NCI-H187 (cell line): Measurements from ENCODE around the gene MOV10L1.

Source experiments
- DNase-seq, 2 experiments: peaks; one replicate each; lab custom pipeline; 2025; lab: John Stamatoyannopoulos, UW

Gene MOV10L1

DNA sequence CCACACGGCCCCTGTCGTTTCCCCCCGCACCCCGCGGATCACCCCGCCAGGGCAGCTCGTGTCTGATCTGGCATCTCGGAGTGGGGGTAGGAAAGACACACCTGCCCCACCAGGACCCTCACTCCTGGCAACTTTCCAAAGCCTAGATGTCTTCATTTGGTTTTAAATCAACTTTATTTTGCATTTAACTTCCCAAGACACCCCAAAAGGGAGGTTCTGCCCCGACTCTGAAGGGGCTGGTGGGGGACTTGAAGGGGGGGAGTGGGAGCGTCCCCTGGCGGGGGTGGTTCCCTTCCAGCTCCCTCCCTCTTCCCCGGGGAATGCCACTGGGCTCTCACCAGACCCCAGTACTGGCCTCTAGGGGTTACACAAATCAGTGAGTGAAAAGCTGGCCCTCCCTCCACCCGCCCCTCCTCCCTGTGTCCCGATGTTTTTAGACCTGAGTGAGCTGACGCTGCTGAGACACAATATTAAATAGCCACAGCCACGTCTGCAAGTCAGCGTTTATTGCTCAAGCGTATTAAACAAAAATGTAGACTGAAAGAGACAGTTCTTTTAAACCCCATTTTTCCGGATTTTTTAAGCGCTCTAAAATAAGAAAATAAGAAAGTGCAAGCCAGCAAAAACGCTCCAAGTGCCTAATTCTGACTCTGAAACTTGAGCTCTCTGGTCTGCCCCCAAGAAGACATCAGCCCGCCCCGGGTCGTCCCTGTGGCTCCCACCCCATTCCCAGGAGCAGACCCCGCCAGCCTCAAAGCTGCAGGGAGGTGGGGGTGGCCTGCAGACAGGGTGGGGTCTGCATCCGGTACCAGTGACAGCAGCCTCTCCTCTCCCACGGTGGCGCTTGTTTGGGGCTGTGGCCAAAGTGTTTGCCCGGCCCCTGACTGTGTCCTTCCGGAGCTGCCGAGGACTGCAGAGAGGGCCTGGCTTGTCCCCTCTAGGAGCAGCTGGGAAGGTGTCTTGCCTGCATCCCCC lies 30.6 kb upstream of the MOV10L1 start:
- no peak for DNase-seq

DNA sequence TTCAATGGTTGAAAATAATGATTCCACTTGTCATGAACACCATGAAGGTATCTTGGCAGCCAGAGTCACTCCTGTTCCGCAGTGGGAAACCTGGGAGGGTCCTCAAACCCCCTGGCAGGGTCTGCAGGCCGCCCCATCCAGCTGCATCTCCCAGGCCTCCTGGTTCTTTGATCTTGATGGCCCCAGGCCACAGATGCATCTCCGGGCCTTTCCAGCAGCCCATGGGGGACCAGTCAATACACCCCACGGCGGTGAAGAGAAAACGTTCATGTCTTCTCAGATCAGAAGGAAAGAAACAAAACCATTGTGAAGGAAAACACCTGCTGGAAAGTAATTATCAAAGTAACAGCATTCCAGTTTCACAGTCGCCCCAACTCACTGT lies 29.9 kb upstream of the MOV10L1 start:
- no peak for DNase-seq

- no peak for DNase-seq
These were observed 29.2 kb upstream of the MOV10L1 start for GRCh38 chr22:50060441-50061140.

DNA sequence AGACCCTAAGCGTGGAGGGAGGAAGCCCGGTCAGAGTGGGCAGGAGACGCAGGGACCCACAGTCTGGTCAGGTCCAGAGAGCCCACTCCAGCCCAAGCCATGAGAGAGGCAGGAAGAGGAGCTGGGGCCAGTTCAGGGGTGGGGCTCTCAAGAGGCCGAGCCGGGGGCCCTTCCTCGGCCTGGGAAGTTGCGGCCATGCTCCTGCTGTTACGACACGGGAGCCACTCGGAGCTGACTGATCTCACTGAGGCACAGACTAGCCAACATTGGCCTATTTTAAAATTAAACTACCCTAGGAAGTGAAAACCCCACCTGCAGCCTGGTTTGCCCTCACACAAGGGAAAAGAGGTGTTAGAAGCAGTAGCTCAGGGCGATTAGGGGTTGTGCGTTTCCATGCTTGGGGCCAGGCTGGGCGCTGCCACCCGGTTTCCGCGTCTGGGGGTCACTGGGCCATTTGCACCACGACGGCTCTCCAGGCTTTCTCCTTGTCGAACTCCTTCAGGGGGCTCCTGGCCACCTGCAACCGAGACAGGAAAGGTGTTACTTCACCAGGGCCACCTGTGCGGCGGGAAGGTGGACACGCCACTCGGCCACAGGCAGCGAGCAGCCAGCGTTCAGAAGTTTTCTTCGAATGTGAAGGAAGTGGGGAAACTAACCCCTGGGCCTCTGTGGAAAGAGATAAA lies 28.5 kb upstream of the MOV10L1 start:
- DNase-seq: no peak

- DNase-seq: no peak
These were observed 27.9 kb upstream of the MOV10L1 start for GRCh38 chr22:50061824-50062355.

DNA sequence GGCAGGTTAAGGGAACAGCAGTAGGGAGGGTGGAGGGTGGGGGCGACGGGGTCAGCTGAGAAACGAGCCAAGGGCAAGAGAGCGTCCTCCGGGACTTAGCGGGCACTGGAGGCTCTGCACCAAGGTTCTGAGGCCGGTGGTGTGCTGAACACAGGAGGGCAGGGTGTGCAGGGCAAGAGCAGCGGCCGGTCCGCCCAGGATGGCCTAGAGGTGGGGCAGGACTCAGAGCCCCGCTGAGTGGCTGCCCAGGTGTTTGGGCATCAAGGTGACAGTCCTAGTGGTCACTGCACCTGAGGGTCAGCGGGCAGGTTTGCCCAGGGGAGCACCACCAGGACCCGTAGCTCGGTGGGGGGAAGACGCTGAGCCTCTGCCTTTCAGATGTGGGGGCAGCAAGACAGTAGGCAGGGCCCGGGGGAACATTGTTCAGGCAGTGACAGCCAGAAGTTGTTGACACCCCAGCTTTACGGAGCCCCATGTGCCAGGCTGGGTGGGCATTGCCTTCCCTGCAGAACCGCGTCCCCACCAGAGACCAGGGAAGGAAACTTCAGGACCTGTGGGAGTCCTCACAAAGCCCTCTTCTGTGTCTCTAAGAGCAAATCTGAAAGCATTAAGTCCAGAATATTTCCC lies 27.2 kb upstream of the MOV10L1 start:
- no peak for DNase-seq

DNA sequence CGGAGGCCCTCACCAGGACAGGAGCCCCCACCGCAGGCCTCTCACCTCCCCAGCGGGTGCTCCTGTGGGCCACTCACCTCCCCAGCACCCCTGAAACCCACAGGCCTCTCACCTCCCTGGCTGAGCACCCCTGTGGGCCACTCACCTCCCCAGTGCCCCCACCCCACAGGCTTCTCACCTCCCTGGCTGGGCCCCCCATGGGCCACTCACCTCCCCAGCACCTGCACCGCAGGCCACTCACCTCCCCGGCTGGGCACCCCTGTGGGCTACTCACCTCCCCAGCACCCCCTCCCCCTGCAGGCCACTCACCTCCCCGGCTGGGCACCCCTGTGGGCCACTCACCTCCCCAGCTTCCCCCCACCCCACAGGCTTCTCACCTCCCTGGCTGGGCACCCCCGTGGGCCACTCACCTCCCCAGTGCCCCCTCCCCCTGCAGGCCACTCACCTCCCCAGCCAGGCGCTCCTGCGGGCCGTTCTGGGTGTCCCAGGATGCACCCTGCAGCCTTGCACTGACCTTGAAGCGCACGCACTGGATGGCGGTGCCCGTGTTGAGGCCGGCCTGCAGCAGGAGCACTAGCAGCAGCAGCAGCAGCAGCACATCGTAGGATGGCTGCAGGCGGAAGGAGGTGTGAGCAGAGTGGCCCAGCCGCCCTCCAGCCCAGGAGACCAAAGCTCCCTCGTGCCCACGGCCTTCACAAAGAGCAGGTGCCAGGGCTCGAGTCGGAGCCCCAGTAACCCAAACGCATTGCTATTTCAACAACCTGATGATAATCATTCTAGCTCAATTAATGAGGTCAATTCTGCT lies 26.0 kb upstream of the MOV10L1 start:
- no peak for DNase-seq

- no peak for DNase-seq
These were observed 25.4 kb upstream of the MOV10L1 start for GRCh38 chr22:50064453-50064852.

- no peak for DNase-seq
These were observed 22.6 kb upstream of the MOV10L1 start for GRCh38 chr22:50067244-50067643.

GRCh38 chr22:50068096-50068495 lies 21.7 kb upstream of the MOV10L1 start:
- no peak for DNase-seq

DNA sequence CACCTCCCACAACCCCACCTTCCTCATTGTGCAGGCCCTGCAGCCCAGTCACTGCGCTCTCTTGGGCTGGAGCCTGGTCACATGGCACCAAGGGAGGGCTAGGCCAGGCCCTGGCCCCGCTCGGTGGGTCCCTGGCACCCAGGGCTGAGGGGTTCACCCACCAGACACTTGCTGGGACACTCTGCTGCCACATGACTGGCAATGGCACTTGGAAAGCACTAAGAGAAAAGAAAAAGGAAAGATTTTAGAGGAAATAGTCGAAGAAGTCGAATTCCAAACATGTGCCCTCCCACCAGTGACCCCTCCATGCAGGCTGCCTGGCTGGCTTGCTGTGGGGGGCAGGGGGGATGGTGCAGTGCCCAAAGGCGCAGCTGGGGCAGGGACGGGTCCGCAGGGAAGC lies 19.4 kb upstream of the MOV10L1 start:
- no peak for DNase-seq

- DNase-seq: no peak
These were observed 18.2 kb upstream of the MOV10L1 start for GRCh38 chr22:50071432-50072166.

GRCh38 chr22:50072167-50072555 lies 17.6 kb upstream of the MOV10L1 start:
- DNase-seq: no peak

GRCh38 chr22:50072714-50073538 lies 16.9 kb upstream of the MOV10L1 start:
- DNase-seq: no peak

DNA sequence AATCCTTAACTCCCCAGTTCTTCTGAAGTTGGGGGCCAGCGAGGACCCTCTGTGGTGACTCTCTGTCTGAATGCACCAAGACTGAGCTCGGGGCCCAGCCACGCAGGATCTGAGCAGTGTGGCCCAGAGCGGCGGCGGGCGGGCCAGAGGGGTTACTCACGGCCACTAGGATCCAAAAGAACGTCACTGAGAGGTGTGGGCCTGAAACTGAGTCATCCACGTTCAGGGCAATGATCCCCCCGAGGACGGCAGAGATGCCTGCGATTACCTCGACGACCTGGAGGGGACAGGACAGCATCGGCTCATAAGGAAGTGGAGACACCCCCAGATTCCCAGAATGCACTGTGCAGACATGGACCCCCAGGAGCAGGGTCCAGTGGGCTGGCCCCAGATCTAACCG lies 15.8 kb upstream of the MOV10L1 start:
- no peak for DNase-seq

- no peak for DNase-seq
These were observed 15.0 kb upstream of the MOV10L1 start for GRCh38 chr22:50074551-50075530.

GRCh38 chr22:50076646-50077535 lies 12.9 kb upstream of the MOV10L1 start:
- no peak for DNase-seq
